NCI-H526 treated with DMSO at 0.1 percent for 48 hours (cell line): ENCODE results near the gene SPTA1.

Experiments used
- DNase-seq: peaks from one replicate; lab custom pipeline; 2025; lab: John Stamatoyannopoulos, UW

Gene SPTA1

GRCh38 chr1:158685085-158685484, 1.4 kb downstream of the SPTA1 start:
- no peak for DNase-seq

- DNase-seq: no peak
Measured at GRCh38 chr1:158681606-158682005, 4.9 kb downstream of the SPTA1 start.

GRCh38 chr1:158679289-158679688, 7.2 kb downstream of the SPTA1 start:
- no peak for DNase-seq

- no peak for DNase-seq
Measured at GRCh38 chr1:158675563-158676323, 10.8 kb downstream of the SPTA1 start.

- no peak for DNase-seq
Measured at GRCh38 chr1:158674302-158674701, 12.2 kb downstream of the SPTA1 start.

GRCh38 chr1:158666037-158666436, 20.5 kb downstream of the SPTA1 start:
- no peak for DNase-seq

GRCh38 chr1:158654571-158654970, 31.9 kb downstream of the SPTA1 start:
- no peak for DNase-seq

GRCh38 chr1:158654086-158654485, 32.4 kb downstream of the SPTA1 start:
- no peak for DNase-seq

GRCh38 chr1:158652721-158653334, 33.7 kb downstream of the SPTA1 start:
- DNase-seq: no peak

GRCh38 chr1:158649052-158649451, 37.5 kb downstream of the SPTA1 start:
- no peak for DNase-seq

- no peak for DNase-seq
Measured at GRCh38 chr1:158646465-158646864, 40.0 kb downstream of the SPTA1 start.

GRCh38 chr1:158644449-158644848, 42.1 kb downstream of the SPTA1 start:
- no peak for DNase-seq

- DNase-seq: no peak
Measured at GRCh38 chr1:158638904-158639303, 47.6 kb downstream of the SPTA1 start.

- DNase-seq: no peak
Measured at GRCh38 chr1:158638146-158638545, 48.4 kb downstream of the SPTA1 start.

- no peak for DNase-seq
Measured at GRCh38 chr1:158613764-158614163, 72.8 kb downstream of the SPTA1 start.

GRCh38 chr1:158611916-158612315, 74.6 kb downstream of the SPTA1 start:
- no peak for DNase-seq

GRCh38 chr1:158607296-158607695, 79.2 kb downstream of the SPTA1 start:
- DNase-seq: no peak

- DNase-seq: no peak
Measured at GRCh38 chr1:158604968-158605367, 81.5 kb downstream of the SPTA1 start, which contains the start of gene OR10Z1. Gene OR10Z1, plus strand, starts transcription at chr1:158605268. Its CDS starts 1,171 bp downstream, at chr1:158606439.

GRCh38 chr1:158600735-158601134, 85.8 kb downstream of the SPTA1 start:
- no peak for DNase-seq

GRCh38 chr1:158586942-158587341, 99.6 kb downstream of the SPTA1 start:
- no peak for DNase-seq

GRCh38 chr1:158583962-158584361, 102.6 kb downstream of the SPTA1 start:
- no peak for DNase-seq

GRCh38 chr1:158579733-158580132, 106.8 kb downstream of the SPTA1 start, which contains the start of gene OR10X1:
Gene OR10X1, minus strand, starts transcription at chr1:158579899. Its CDS starts 0 bp downstream, at chr1:158579899.
- no peak for DNase-seq

- no peak for DNase-seq
Measured at GRCh38 chr1:158577561-158577960, 109.0 kb downstream of the SPTA1 start.

GRCh38 chr1:158572226-158572625, 114.3 kb downstream of the SPTA1 start:
- DNase-seq: no peak
